HepG2 (cell line): ENCODE results near the gene SYAP1.

Experiments
- ATF2 ChIP-seq: sonication (generic); formaldehyde crosslinking; IDR thresholded peaks from 2 replicates; pipeline ENCODE4 v1.4.0; 2020; ENCODE audit warnings: missing genetic modification reagents
- CTCF ChIP-seq: sonication (generic); formaldehyde crosslinking; IDR thresholded peaks from 2 replicates; pipeline ENCODE4 v1.5.0; 2020; ENCODE audit warnings: mild to moderate bottlenecking, missing genetic modification reagents, moderate library complexity
- IRX3 ChIP-seq: sonication (generic); formaldehyde crosslinking; IDR thresholded peaks from 2 replicates; pipeline ENCODE4 v1.8.1; 2023; ENCODE audit warnings: mild to moderate bottlenecking, low read depth, missing genetic modification reagents, borderline replicate concordance
- JUND ChIP-seq: sonication (generic); formaldehyde crosslinking; IDR thresholded peaks from 2 replicates; pipeline ENCODE4 v1.8.0; 2022; ENCODE audit warnings: mild to moderate bottlenecking, missing genetic modification reagents
- PHF20 ChIP-seq: sonication (generic); formaldehyde crosslinking; IDR thresholded peaks from 2 replicates; pipeline ENCODE4 v1.5.0; 2020; ENCODE audit warnings: mild to moderate bottlenecking, missing genetic modification reagents
- RBM22 ChIP-seq: fragments of 200-400 bp; formaldehyde crosslinking; optimal IDR thresholded peaks from 2 replicates; pipeline ENCODE3; 2017; ENCODE audit warnings: mild to moderate bottlenecking, low read length, moderate library complexity
- SP4 ChIP-seq: sonication (generic); formaldehyde crosslinking; IDR thresholded peaks from 2 replicates; pipeline ENCODE4 v1.8.1; 2023; ENCODE audit warnings: mild to moderate bottlenecking, missing genetic modification reagents
- USF2 ChIP-seq, 2 experiments: sonication (generic) in 1 of 2; formaldehyde crosslinking in 1 of 2; IDR thresholded peaks; 2 replicates each; pipeline versions ENCODE4 v1.5.1 to v1.6.1; 2011 to 2020; ENCODE audit warnings: borderline replicate concordance in 1 of 2, low read depth in 1 of 2, low read length in 1 of 2, mild to moderate bottlenecking in 1 of 2, missing genetic modification reagents in 1 of 2, moderate library complexity in 1 of 2
- ZNF570 ChIP-seq: sonication (generic); formaldehyde crosslinking; IDR thresholded peaks from 2 replicates; pipeline ENCODE4 v1.4.0; 2020; ENCODE audit warnings: mild to moderate bottlenecking, missing genetic modification reagents, borderline replicate concordance

- TF ChIP-seq ZNF570 (CRISPR knock-in tag) (no peak), ATF2 (CRISPR knock-in tag) (no peak), CTCF (no peak), IRX3 (CRISPR knock-in tag) (no peak), SP4 (no peak), JUND (no peak), USF2 (IDR thresholded peaks at IDR 0.05; ENCODE audit: low read depth, low read length) (no peak), USF2 (CRISPR knock-in tag; IDR thresholded peaks at IDR 0.05; ENCODE audit: borderline replicate concordance) (no peak), PHF20 (no peak), RBM22 (no peak)
Observed at GRCh38 chrX:16756724-16757123, 37.3 kb downstream of the SYAP1 start.
